A549 (cell line): ENCODE measurements around the gene VAPB. TPM values are rescaled to one million over a fixed set of nuclear protein-coding genes. Genes with fewer than 3 reads are reported as not detected.

Experiments
- ATAC-seq, 2 experiments: fragments of 200-7000 bp in 1 of 2; fragments of >200 bp in 1 of 2; cut with Nextera tagmentation in 1 of 2; cut with Tn5 transposase in 1 of 2; 3 replicates each; pipeline versions ENCODE4 v1.8.0 to v1.9.1; 2018 to 2020; ENCODE audit warnings: mild to moderate bottlenecking in 1 of 2, moderate library complexity in 1 of 2
- CTCF ChIA-PET: fragments of 300-600 bp; sonication (Branson Sonifier 250); formaldehyde crosslinking; extraction: SDS; loops from one replicate; lab custom pipeline; 2021; ENCODE audit warnings: antibody characterized with exemption, inconsistent platforms; lab: Yijun Ruan, JAX
- POLR2A ChIA-PET: fragments of 350-600 bp; formaldehyde crosslinking; extraction: SDS; loops from one replicate; lab custom pipeline; 2021; ENCODE audit warnings: antibody characterized with exemption, inconsistent platforms; lab: Yijun Ruan, JAX
- DNase-seq, 2 experiments: peaks; one replicate each; pipeline versions ENCODE4 v3.0.0 to v3.0.0-alpha.2; 2011 to 2016; ENCODE audit warnings: low read depth in 1 of 2, low spot score in 1 of 2
- FAIRE-seq: peaks from 2 replicates; lab custom pipeline; 2011; peaks lifted over from hg19 to GRCh38; lab: Jason Lieb, UNC
- H3K27ac ChIP-seq, 2 experiments: fragments of >200 bp; sonication (Bioruptor Twin); formaldehyde crosslinking; 3 replicates each; pipeline ENCODE4 v1.5.1; 2016 to 2017
- H3K4me1 ChIP-seq: fragments of >200 bp; sonication (Bioruptor Twin); formaldehyde crosslinking; 3 replicates; pipeline ENCODE4 v1.6.1; 2016
- H3K4me2 ChIP-seq: fragments of >200 bp; sonication (Bioruptor Twin); formaldehyde crosslinking; 3 replicates; pipeline ENCODE4 v1.6.1; 2016
- H3K4me3 ChIP-seq: fragments of >200 bp; sonication (Bioruptor Twin); formaldehyde crosslinking; 3 replicates; pipeline ENCODE4 v1.5.1; 2016
- H3K9me3 ChIP-seq: fragments of >200 bp; sonication (Bioruptor Twin); formaldehyde crosslinking; 3 replicates; pipeline ENCODE4 v1.6.1; 2016
- CBX8 ChIP-seq: fragments of 200-600 bp; sonication (generic); IDR thresholded peaks from 2 replicates; pipeline ENCODE4 v1.6.1; 2016
- EHF ChIP-seq: fragments of 250-450 bp; sonication (Bioruptor Pico); IDR thresholded peaks from 2 replicates; pipeline ENCODE4 v1.5.0; 2020; ENCODE audit warnings: mild to moderate bottlenecking
- FOSL2 ChIP-seq, 2 experiments: fragments of 450-650 bp in 1 of 2; fragments of >200 bp in 1 of 2; sonication (Bioruptor Twin) in 1 of 2; formaldehyde crosslinking; IDR thresholded peaks; 2 replicates each; pipeline versions ENCODE4 v1.5.0 to v1.6.1; 2016 to 2020; ENCODE audit warnings: mild to moderate bottlenecking in 1 of 2, moderate library complexity in 1 of 2
- GATA3 ChIP-seq: IDR thresholded peaks from 2 replicates; pipeline ENCODE4 v1.6.1; 2012; ENCODE audit warnings: borderline replicate concordance
- JUNB ChIP-seq: fragments of >200 bp; sonication (Bioruptor Twin); formaldehyde crosslinking; IDR thresholded peaks from 2 replicates; pipeline ENCODE4 v1.6.1; 2016
- KDM1A ChIP-seq: fragments of 200-600 bp; sonication (generic); IDR thresholded peaks from 2 replicates; pipeline ENCODE4 v1.6.1; 2016; ENCODE audit warnings: low read depth, mild to moderate bottlenecking
- MAZ ChIP-seq: fragments of 150-350 bp; IDR thresholded peaks from 2 replicates; pipeline ENCODE4 v1.6.1; 2014; ENCODE audit warnings: antibody characterized with exemption, low read depth, low read length, borderline replicate concordance
- POLR2A ChIP-seq: IDR thresholded peaks from 2 replicates; pipeline ENCODE4 v1.6.1; 2012; ENCODE audit warnings: mild to moderate bottlenecking, low read length
- RAD21 ChIP-seq, 2 experiments: fragments of >200 bp in 1 of 2; sonication (Bioruptor Twin) in 1 of 2; formaldehyde crosslinking in 1 of 2; IDR thresholded peaks in 1 of 2; conservative IDR thresholded peaks in 1 of 2; 2 replicates in 1 of 2; 3 replicates in 1 of 2; pipeline ENCODE4 v1.6.1; 2012 to 2018; ENCODE audit warnings: inconsistent platforms in 1 of 2
- RFX5 ChIP-seq: fragments of 450-650 bp; IDR thresholded peaks from 2 replicates; pipeline ENCODE4 v1.7.1; 2014; ENCODE audit warnings: antibody characterized with exemption, mild to moderate bottlenecking, moderate library complexity
- SMC3 ChIP-seq: fragments of >200 bp; sonication (Bioruptor Twin); formaldehyde crosslinking; IDR thresholded peaks from 3 replicates; pipeline ENCODE4 v1.6.1; 2018; ENCODE audit warnings: inconsistent platforms
- ZC3H11A ChIP-seq: fragments of 450-650 bp; IDR thresholded peaks from 2 replicates; pipeline ENCODE4 v1.6.1; 2014; ENCODE audit warnings: antibody characterized with exemption, mild to moderate bottlenecking
- ZFP36 ChIP-seq: fragments of 450-650 bp; IDR thresholded peaks from 2 replicates; pipeline ENCODE4 v1.6.1; 2014; ENCODE audit warnings: borderline replicate concordance; ENCODE audit not compliant: partially characterized antibody
- ZNF302 ChIP-seq: fragments of 250-450 bp; sonication (Bioruptor Pico); IDR thresholded peaks from 2 replicates; pipeline ENCODE4 v1.9.0; 2021; ENCODE audit warnings: inconsistent platforms, mild to moderate bottlenecking, moderate library complexity
- WGBS: methylation state at CpG from one replicate; pipeline ENCODE4 v1.1.6; 2017; ENCODE audit errors: missing lambda C conversion rate; 5-methylcytosine and 5-hydroxymethylcytosine counted together
- polyA plus RNA-seq, 4 experiments: library from polyadenylated mRNA; depleted of rRNA in 3 of 4; stranded (reverse); fragments of >200 nt; fragmentation: RNase III in 1 of 4; extraction: RNeasy Plus Mini Kit Qiagen cat#74134 plus additional on column Dnase treatment in 1 of 4; gene quantifications; 2 replicates in 3 of 4; 3 replicates in 1 of 4; pipeline ENCODE4 v1.2.3, GENCODE V29; 2011 to 2017
- TF ChIP-seq, protein P1 (sequence below): fragments of 250-450 bp; sonication (Bioruptor Pico); IDR thresholded peaks from 2 replicates; pipeline ENCODE4 v1.5.0; 2021; ENCODE audit warnings: mild to moderate bottlenecking, moderate library complexity, borderline replicate concordance
- TF ChIP-seq, protein P2 (sequence below): fragments of >200 bp; sonication (Bioruptor Twin); formaldehyde crosslinking; IDR thresholded peaks from 2 replicates; pipeline ENCODE4 v1.6.1; 2016
- TF ChIP-seq, protein P3 (sequence below): fragments of 450-650 bp; IDR thresholded peaks from 2 replicates; pipeline ENCODE4 v1.6.1; 2014; ENCODE audit warnings: antibody characterized with exemption
- TF ChIP-seq, protein P4 (sequence below): fragments of 250-450 bp; sonication (Bioruptor Pico); IDR thresholded peaks from 2 replicates; pipeline ENCODE4 v1.5.0; 2020; ENCODE audit warnings: low read depth, mild to moderate bottlenecking, moderate library complexity
- TF ChIP-seq, protein P5 (sequence below): IDR thresholded peaks from 2 replicates; pipeline ENCODE4 v1.6.1; 2012; ENCODE audit warnings: low read depth, borderline replicate concordance

VAPB gene
- polyA plus RNA-seq, 2 of the 4 experiments (the other 2 are of a cell fraction) = 43.8 to 44.0 TPM

DNA sequence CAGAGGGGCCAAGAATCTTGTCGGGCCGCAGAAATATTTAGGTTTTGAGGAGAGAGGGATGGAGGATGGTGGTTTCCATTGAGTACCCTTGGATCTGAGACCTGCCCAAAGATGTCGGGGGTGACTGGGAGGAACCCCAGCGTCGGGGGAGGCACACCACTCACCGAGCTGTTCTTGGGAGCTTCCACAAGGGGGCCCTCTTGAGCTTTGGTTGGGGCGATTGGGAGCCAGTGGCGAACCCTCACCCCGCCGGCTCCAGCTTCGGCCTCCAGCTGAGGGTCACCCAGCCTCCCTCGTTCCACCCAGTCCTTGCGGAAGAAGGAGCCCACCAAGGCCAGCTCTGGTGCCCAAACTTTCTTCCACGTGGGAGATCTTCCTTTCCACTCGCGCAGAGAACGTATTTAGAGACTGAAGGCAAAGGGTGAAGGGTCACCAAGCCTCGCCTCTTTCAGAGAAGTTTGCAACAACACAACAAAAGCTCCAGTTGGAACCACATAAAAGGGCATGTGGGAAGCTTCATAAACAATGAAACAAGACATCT is 92.5 kb downstream of the VAPB start:
- Histone ChIP-seq H3K27ac (no peak overlapping the region), H3K4me2 (no peak overlapping the region), H3K4me1 (no peaks in the 10 kb centered on the region), H3K4me3 (no peak overlapping the region), H3K9me3 (peaks cover 56% of the 10 kb centered on the region)
- POLR2A ChIA-PET = no interaction called here
- ATAC-seq (no peak), FAIRE-seq (no peak), DNase-seq (peak in 1 of 2 experiments; percentile 15)
- TF ChIP-seq ZC3H11A = no peak
- peak in 1 of 2 experiments; percentile 51; a peak in 2 of 5 replicates for TF ChIP-seq RAD21 (conservative IDR thresholded peaks at IDR 0.05 in 1 of 2, IDR thresholded peaks at IDR 0.05 in 1 of 2)
- 64% methylated on average over 17 of the region's 18 CpGs for WGBS
- CTCF ChIA-PET = interaction anchor here (0.5 kb wide), 1 partner anchor 95 kb away, joined by 4 read pairs; no protein-coding TSS in a partner anchor

DNA sequence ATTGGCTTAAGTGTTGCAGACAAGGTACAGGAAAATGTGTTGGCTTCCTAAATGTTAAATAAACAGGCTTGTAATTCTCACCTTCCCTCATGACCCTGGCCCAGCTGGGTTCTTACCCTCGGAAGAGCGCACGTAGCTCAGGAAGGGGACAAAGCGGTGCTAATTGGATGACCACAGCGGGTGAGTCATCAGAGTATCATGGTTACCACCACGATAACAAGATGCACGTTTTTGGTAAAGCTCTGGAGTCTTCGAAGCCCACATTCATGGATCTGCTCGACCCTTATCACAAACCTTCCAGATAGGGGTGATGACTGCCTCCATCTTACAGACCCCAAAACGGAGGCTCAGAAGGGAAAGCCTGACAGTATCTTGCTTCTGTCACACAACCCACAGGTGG is 93.4 kb downstream of the VAPB start:
- WGBS = 50% methylated on average over 10 of the region's 10 CpGs
- H3K4me1 ChIP-seq = no peaks in the 10 kb centered on the region
- peaks cover 59% of the 10 kb centered on the region for H3K9me3 ChIP-seq
- DNase-seq = no peak
- no peak for ATAC-seq
- FAIRE-seq = no peak
- no peak for TF ChIP-seq CBX8
- TF ChIP-seq, protein P1, sequence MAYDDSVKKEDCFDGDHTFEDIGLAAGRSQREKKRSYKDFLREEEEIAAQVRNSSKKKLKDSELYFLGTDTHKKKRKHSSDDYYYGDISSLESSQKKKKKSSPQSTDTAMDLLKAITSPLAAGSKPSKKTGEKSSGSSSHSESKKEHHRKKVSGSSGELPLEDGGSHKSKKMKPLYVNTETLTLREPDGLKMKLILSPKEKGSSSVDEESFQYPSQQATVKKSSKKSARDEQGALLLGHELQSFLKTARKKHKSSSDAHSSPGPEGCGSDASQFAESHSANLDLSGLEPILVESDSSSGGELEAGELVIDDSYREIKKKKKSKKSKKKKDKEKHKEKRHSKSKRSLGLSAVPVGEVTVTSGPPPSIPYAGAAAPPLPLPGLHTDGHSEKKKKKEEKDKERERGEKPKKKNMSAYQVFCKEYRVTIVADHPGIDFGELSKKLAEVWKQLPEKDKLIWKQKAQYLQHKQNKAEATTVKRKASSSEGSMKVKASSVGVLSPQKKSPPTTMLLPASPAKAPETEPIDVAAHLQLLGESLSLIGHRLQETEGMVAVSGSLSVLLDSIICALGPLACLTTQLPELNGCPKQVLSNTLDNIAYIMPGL = no peak
- TF ChIP-seq FOSL2 (IDR thresholded peaks at IDR 0.05) = no peak
- peak; percentile 33; the same call in 1 of the 2 replicates for TF ChIP-seq FOSL2 (CRISPR knock-in tag; IDR thresholded peaks at IDR 0.05)
- TF ChIP-seq JUNB = no peak
- TF ChIP-seq, protein P2, sequence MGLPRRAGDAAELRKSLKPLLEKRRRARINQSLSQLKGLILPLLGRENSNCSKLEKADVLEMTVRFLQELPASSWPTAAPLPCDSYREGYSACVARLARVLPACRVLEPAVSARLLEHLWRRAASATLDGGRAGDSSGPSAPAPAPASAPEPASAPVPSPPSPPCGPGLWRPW = no peak
- TF ChIP-seq ZC3H11A = no peak
- CTCF ChIA-PET = interaction anchor here (0.5 to 0.6 kb wide), 2 partner anchors 45 to 96 kb away, joined by 3 to 4 read pairs; no protein-coding TSS in a partner anchor
- H3K4me3 ChIP-seq = no peak overlapping the region
- no peak overlapping the region for H3K27ac ChIP-seq
- H3K4me2 ChIP-seq = no peak overlapping the region
- POLR2A ChIA-PET = no interaction called here

DNA sequence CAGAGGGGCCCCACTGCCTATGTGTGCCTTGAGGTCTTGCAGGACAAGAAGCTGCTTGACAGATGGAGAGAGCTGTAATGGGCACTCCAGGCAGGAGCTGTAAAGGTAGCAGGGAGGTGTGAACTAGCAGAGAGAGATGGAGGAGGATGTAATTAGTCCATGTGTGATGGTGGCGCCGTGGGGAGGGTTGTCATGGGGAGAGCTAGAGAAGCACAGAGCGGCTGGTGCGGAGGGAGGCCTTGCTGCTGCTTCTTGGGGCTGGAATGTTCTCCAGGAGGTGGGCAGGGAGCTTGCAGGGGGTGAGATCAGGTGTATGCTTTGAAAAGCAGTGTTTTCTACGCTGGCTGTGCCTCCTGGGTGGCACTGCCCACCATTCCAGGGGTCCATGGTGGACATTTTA is 94.0 kb downstream of the VAPB start:
- FAIRE-seq = no peak
- no peak overlapping the region for H3K4me2 ChIP-seq
- TF ChIP-seq RFX5 (no peak), CBX8 (no peak), SMC3 (no peak), EHF (no peak), FOSL2 (IDR thresholded peaks at IDR 0.05) (no peak), FOSL2 (CRISPR knock-in tag; IDR thresholded peaks at IDR 0.05) (no peak), POLR2A (no peak), KDM1A (no peak), ZNF302 (no peak), MAZ (no peak), GATA3 (no peak), ZFP36 (no peak)
- TF ChIP-seq, protein P3, sequence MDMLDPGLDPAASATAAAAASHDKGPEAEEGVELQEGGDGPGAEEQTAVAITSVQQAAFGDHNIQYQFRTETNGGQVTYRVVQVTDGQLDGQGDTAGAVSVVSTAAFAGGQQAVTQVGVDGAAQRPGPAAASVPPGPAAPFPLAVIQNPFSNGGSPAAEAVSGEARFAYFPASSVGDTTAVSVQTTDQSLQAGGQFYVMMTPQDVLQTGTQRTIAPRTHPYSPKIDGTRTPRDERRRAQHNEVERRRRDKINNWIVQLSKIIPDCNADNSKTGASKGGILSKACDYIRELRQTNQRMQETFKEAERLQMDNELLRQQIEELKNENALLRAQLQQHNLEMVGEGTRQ = no peak
- TF ChIP-seq, protein P4, sequence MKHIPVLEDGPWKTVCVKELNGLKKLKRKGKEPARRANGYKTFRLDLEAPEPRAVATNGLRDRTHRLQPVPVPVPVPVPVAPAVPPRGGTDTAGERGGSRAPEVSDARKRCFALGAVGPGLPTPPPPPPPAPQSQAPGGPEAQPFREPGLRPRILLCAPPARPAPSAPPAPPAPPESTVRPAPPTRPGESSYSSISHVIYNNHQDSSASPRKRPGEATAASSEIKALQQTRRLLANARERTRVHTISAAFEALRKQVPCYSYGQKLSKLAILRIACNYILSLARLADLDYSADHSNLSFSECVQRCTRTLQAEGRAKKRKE (CRISPR knock-in tag) = no peak
- TF ChIP-seq, protein P5, sequence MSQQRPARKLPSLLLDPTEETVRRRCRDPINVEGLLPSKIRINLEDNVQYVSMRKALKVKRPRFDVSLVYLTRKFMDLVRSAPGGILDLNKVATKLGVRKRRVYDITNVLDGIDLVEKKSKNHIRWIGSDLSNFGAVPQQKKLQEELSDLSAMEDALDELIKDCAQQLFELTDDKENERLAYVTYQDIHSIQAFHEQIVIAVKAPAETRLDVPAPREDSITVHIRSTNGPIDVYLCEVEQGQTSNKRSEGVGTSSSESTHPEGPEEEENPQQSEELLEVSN = no peak
- TF ChIP-seq, all 56 proteins: peak for 0
- H3K4me1 ChIP-seq = no peaks in the 10 kb centered on the region
- ChIA-PET CTCF (interaction anchor here (0.6 kb wide), 1 partner anchor 44 kb away, joined by 3 read pairs; no protein-coding TSS in a partner anchor), POLR2A (no interaction called here)
- no peak overlapping the region for H3K4me3 ChIP-seq
- H3K9me3 ChIP-seq = peaks cover 59% of the 10 kb centered on the region
- WGBS = 39% methylated on average over 5 of the region's 5 CpGs
- no peak overlapping the region for H3K27ac ChIP-seq
- ATAC-seq (no peak), DNase-seq (no peak)
